NCI-H2196 treated with DMSO at 0.1 percent for 48 hours (cell line): ENCODE data around the gene GRK1.
"Not testable (repeated sequence)": the region's sequence is repeated elsewhere in the genome, so short reads cannot be mapped to it uniquely, and the experiment has no call there.

Experiments
- DNase-seq: peaks from one replicate; lab custom pipeline; 2025; ENCODE audit not compliant: unreplicated experiment; lab: John Stamatoyannopoulos, UW

The GRK1 gene

DNA sequence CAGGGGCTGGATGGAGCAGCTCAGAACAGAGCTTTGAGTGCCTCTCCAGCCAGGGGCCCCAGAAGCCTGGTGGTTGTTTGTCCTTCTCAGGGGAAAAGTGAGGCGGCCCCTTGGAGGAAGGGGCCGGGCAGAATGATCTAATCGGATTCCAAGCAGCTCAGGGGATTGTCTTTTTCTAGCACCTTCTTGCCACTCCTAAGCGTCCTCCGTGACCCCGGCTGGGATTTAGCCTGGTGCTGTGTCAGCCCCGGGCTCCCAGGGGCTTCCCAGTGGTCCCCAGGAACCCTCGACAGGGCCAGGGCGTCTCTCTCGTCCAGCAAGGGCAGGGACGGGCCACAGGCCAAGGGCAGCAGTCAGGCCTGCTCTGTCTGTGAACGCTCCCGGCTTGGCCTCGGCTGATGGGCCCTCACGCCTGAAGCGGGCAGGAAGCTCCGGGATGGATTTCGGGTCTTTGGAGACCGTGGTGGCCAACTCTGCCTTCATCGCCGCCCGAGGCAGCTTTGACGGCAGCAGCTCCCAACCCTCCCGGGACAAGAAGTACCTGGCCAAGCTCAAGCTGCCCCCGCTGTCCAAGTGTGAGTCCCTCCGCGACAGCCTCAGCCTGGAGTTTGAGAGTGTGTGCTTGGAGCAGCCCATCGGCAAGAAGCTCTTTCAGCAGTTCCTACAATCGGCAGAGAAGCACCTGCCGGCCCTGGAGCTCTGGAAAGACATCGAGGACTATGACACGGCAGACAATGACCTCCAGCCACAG lies at the start of gene GRK1:
Gene GRK1, plus strand, starts transcription at position 269 of the 751 bp plus-strand sequence. Its CDS starts 168 bp downstream, at position 437.
- no peak for DNase-seq

GRCh38 chr13:113617961-113618360 lies 49.1 kb upstream of the GRK1 start:
- DNase-seq = no peak

DNA sequence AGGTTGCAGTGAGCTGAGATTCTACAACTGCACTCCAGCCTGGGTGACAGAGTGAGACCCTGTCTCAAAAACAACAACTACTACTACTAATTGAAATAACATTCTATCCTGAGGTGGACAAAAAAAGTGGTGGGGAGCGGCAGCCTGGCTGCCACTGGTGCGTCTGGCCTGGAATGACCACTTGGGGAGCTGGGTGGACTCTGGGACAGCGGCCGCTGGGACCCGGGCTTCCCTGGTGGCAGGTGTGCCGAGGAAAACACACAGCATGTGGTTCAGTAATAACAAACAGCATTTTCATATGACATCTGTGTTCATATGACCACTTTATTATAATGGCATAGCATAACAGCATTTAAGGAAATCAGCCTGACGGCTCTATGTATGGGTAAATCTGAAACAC lies 48.6 kb upstream of the GRK1 start:
- DNase-seq = no peak

DNA sequence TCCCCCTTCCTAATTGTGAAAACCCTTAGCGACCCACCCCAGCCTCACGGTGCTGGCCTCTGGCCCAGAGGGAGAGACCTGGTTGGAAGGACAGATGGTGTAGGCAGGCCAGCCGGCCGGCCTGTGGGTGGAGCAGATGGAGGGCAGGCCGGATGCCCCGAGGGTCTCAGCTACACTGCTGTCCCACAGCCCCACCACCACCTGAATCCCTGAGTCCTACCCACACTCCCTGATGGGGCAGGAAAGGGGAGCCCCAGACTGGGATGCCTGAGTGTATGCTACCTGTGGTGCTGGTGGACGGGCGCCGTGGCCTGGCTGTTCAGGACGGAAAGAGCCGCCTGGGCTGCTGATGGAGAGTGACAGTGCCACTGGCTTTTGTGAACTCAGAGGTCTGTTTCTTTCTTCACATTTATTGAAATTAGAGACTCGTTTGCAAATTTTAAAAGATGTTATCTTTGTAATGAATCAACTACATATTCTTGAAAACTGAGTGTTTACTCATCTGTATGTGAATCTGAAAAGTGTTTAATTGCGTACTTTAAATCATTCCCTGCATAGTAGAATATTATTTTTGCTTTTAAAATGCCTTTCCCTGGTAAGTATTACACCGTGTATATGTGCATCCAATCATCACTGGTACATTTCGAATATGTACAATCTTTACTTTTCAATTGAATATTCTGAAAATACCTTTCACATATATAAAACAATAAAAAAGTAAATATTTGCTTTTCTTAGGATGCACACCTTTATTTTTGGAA lies 46.8 kb upstream of the GRK1 start:
- no peak for DNase-seq

GRCh38 chr13:113621046-113621445 lies 46.0 kb upstream of the GRK1 start:
- DNase-seq = no peak

DNA sequence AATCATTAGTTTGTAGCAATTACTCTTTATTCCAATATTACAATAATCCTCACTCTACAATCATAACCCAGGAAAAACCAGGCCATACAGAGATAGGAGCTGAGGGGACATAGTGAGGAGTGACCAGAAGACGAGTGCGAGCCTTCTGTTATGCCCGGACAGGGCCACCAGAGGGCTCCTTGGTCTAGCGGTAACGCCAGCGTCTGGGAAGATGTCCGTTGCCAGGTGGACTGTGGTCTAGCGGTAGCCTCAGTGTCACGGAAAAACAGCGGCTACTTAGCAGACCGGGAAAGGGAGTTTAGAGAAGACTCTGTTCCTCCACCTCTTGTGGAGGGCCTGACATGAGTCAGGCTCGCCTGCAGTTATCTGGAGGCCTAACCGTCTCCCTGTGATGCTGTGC lies 45.5 kb upstream of the GRK1 start:
- not testable (repeated sequence) for DNase-seq

- DNase-seq = not testable (repeated sequence)
These were observed 45.0 kb upstream of the GRK1 start for GRCh38 chr13:113621986-113622550.

DNA sequence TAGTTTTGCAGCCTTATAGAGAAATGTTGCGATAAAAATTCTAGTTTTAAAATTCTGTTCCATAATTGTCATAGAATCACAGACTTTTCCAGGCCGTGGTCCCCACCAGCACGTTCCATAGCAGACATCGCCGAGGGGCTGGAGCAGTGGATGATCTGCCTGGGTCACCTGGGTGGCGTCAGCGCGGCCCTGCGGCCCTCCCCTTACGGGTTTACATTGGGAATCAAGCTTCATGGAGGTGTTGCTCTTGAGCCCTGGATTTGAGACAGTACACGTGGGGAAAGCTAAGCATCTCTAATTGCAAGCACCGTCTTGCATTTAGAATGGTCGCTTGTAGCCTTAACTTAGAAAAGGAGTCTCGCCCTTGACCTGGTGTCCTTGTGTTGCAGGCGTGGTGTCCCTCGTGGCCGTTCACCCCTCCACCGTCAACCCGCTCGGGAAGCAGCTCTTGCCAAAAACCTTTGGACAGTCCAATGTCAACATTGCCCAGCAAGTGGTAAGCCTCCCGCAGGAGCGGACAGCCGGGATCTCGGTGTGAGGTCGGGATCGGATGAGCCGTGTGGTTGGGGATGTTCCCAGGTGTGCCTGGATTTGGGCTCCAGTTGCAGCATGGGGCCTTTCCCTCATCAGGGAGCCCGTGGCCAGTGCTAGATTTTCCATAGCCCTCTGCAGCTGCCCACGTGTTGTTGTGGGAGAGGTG lies 44.1 kb upstream of the GRK1 start:
- no peak for DNase-seq

GRCh38 chr13:113623491-113624234 lies 43.4 kb upstream of the GRK1 start:
- DNase-seq = no peak

DNA sequence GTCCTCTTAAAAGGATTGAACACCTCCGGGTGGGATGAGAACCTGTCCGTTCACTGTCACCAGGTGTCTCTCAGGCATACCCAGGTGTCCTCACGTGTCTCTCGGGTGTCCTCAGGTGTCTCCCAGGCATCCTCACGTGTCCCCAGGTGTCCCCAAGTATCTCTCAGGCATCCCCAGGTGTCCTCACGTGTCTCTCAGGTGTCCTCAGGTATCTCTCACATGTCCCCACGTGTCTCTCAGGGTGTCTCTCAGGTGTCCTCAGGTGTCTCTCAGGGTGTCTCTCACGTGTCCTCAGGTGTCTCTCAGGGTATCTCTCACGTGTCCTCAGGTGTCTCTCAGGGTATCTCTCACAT lies 42.8 kb upstream of the GRK1 start:
- DNase-seq = no peak

GRCh38 chr13:113624640-113625304 lies 42.2 kb upstream of the GRK1 start:
- DNase-seq = not testable (repeated sequence)

DNA sequence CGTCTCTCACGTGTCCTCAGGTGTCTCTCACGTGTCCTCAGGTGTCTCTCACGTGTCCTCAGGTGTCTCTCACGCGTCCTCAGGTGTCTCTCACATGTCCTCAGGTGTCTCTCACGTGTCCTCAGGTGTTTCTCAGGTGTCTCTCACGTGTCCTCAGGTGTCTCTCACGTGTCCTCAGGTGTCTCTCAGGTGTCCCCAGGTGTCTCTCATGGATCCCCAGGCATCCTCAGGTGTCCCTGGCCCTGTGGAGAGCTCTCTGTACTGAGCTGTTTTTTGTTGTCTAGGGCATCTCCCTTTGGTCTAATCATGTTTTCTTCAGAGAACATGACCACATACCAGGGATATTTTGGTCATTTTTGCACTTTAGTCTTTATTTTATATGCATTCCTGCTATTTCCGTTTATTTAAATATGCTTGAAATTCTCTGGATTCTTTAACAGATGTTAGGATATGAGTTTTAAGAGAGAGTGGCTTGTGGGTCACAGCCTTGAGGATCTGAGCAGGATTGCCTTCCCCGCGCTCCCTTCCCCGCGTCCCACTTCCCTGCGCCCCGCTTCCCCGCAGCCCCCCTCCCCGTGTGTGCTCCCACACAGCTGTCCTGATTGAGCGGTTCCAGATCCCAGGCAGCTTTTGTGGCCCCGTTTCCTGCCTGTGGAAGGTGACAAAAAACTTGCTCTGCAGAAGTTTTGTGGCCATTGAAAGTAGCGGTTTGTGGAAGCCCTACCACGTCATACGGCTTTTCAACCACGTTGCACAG lies 40.9 kb upstream of the GRK1 start:
- DNase-seq = no peak

DNA sequence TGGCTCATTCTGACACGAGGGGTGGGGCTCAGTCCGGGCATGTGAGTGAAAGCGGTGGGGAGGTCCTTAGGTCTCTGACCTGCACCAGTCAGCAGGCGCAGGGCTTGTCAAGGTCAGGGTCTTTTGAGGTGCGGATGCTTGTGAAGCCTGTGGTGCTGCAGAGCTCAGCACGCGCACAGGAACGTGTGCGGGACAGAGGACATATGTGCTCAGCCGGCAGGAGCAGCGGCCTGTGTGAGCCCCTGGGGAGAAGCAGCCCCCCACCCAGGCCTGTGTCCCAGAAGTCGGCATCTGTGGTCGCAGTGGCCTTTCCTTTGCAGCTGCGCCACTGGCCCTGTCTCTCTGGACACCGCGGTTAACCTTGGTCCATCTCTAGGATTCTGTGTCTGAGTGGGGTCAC lies 39.9 kb upstream of the GRK1 start:
- DNase-seq = no peak

- no peak for DNase-seq
These were observed 38.4 kb upstream of the GRK1 start for GRCh38 chr13:113628291-113629270.

GRCh38 chr13:113629866-113630265 lies 37.2 kb upstream of the GRK1 start:
- DNase-seq = no peak

- DNase-seq = no peak
These were observed 36.7 kb upstream of the GRK1 start for GRCh38 chr13:113630296-113630695.

DNA sequence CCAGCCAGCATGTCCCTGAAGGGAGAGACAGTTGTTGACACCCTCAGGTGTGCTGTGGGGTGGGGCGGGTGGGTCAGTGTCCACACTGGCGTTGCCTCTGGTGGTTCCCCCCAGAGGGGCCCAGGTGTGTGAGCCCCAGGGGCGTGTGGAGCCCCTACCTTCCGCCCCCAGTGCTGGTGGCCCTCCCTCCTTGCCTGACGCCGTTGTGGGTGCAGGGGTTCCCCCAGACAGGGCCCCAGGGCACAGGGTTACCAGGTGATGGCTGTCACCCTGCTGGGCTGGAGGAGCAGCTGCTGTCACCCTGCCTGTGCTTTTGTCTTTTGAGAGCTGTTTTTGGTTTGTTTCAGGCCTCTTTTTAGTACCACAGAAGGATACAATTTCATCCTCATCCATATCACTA lies 36.2 kb upstream of the GRK1 start:
- no peak for DNase-seq

DNA sequence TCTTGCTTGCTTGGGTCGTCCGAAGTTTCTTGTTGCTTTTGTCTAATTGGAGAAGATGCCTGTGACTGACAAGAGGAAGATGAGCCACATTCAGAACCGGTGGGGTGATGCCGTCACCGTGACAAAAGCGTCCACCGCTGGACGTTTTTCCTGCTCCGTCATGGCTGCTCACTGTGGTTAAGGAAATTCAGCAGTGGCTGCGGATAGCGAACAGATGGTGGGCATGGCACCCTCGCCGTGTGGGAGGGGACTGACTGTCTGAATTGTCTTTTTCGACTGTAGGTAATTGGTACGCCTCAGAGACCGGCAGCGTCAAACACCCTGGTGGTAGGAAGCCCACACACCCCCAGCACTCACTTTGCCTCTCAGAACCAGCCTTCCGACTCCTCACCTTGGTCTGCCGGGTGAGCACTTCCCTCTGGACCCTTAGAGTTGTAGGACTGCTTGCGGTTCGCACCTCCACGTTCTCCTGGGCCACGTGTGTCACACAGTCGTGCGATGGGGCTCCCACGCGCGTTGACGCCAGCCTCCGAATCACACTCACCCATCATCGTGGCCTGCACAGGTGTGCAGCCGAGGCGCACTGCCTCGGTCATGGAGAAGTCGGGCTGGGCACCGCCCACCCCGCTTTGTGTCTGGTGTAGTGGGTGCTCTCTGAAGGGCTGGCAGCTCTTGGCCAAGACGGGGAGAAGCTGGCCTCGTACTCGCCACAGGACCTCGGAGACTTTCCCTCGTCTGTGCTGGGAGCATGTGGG lies 35.5 kb upstream of the GRK1 start:
- DNase-seq = no peak
